B cell (primary cell): ENCODE measurements around the gene C2CD4C. TPM values are rescaled to one million over a fixed set of nuclear protein-coding genes. Genes with fewer than 3 reads are reported as not detected.
"Not testable (repeated sequence)": the region's sequence is repeated elsewhere in the genome, so short reads cannot be mapped to it uniquely, and the experiment has no call there.

Source experiments
- ATAC-seq: fragments of 200-7000 bp; cut with Tn5 transposase; one replicate; pipeline ENCODE4 v1.10.0; 2021; ENCODE audit warnings: low read depth, mild to moderate bottlenecking, moderate number of reproducible peaks, moderate library complexity
- CTCF ChIA-PET: fragments of 350-600 bp; sonication (Branson Sonifier 250); formaldehyde crosslinking; loops from one replicate; lab custom pipeline; 2021; ENCODE audit warnings: antibody characterized with exemption, inconsistent platforms; lab: Charles Lee
- POLR2A ChIA-PET: fragments of 350-600 bp; sonication (Branson Sonifier 250); formaldehyde crosslinking; loops from one replicate; lab custom pipeline; 2021; ENCODE audit warnings: antibody characterized with exemption; lab: Charles Lee
- DNase-seq: peaks from one replicate; pipeline ENCODE4 v3.0.0; 2013
- H2AFZ ChIP-seq: 2 replicates; pipeline ENCODE4 v1.6.1; 2012; ENCODE audit warnings: mild to moderate bottlenecking, low read depth, low read length; ENCODE audit not compliant: insufficient read depth, poor library complexity, severe bottlenecking
- H3K27ac ChIP-seq, 2 donors: 1 replicate in 1 of 2; 2 replicates in 1 of 2; pipeline ENCODE4 v1.5.1; 2012 to 2013; ENCODE audit warnings: low read length in 2 of 2, mild to moderate bottlenecking in 2 of 2, moderate library complexity in 1 of 2
- H3K27me3 ChIP-seq, 4 experiments: fragments of 200-600 bp in 1 of 4; sonication (generic) in 1 of 4; replicated peaks in 1 of 4; 1 replicate in 2 of 4; 2 replicates in 2 of 4; pipeline versions ENCODE4 v1.6.1 to v1.7.0; 2013 to 2016; ENCODE audit warnings: low read length in 3 of 4, mild to moderate bottlenecking in 2 of 4, mixed read lengths in 1 of 4, moderate library complexity in 1 of 4; ENCODE audit not compliant: insufficient read depth in 4 of 4, control insufficient read depth in 3 of 4; ENCODE audit errors: control extremely low read depth in 1 of 4
- H3K36me3 ChIP-seq, 2 experiments: replicated peaks in 1 of 2; 1 replicate in 1 of 2; 2 replicates in 1 of 2; pipeline versions ENCODE4 v1.6.1 to v1.7.1; 2013; ENCODE audit warnings: low read length in 1 of 2; ENCODE audit not compliant: insufficient read depth in 2 of 2, control insufficient read depth in 1 of 2; ENCODE audit errors: control extremely low read depth in 1 of 2, extremely low read depth in 1 of 2
- H3K4me1 ChIP-seq, 2 donors: fragments of 200-600 bp in 1 of 2; sonication (generic) in 1 of 2; 1 replicate in 1 of 2; 2 replicates in 1 of 2; pipeline versions ENCODE4 v1.5.1 to v1.6.1; 2013 to 2017; ENCODE audit warnings: low read length in 2 of 2; ENCODE audit not compliant: control insufficient read depth in 2 of 2, insufficient read depth in 2 of 2
- H3K4me2 ChIP-seq: replicated peaks from 2 replicates; pipeline ENCODE3; 2012; ENCODE audit warnings: mild to moderate bottlenecking, low read depth, low read length; ENCODE audit not compliant: poor library complexity, severe bottlenecking
- H3K4me3 ChIP-seq, 5 experiments: fragments of 200-600 bp in 1 of 5; sonication (generic) in 1 of 5; 1 replicate in 3 of 5; 2 replicates in 2 of 5; pipeline versions ENCODE4 v1.5.1 to v1.7.0; 2011 to 2016; ENCODE audit warnings: low read length in 4 of 5, mild to moderate bottlenecking in 4 of 5, low read depth in 2 of 5, control low read depth in 1 of 5, moderate library complexity in 1 of 5; ENCODE audit not compliant: insufficient read depth in 1 of 5; ENCODE audit errors: control extremely low read depth in 1 of 5, extremely low read depth in 1 of 5
- H3K79me2 ChIP-seq: fragments of 200-600 bp; sonication (generic); one replicate; pipeline ENCODE4 v1.6.0; 2016; ENCODE audit warnings: low read length; ENCODE audit not compliant: control insufficient read depth, insufficient read depth
- H3K9ac ChIP-seq: fragments of 200-600 bp; sonication (generic); 2 replicates; pipeline ENCODE4 v1.6.1; 2017; ENCODE audit warnings: mild to moderate bottlenecking, low read length, moderate library complexity
- H3K9me3 ChIP-seq, 3 donors: one replicate each; pipeline versions ENCODE4 v1.6.1 to v1.7.1; 2013; ENCODE audit warnings: low read length in 2 of 3; ENCODE audit not compliant: control insufficient read depth in 2 of 3, insufficient read depth in 1 of 3; ENCODE audit errors: control extremely low read depth in 1 of 3
- H4K20me1 ChIP-seq: 2 replicates; pipeline ENCODE4 v1.6.0; 2012; ENCODE audit warnings: mild to moderate bottlenecking, low read length; ENCODE audit not compliant: insufficient read depth, control insufficient read depth, poor library complexity, severe bottlenecking
- H3K27ac Mint-ChIP-seq: one replicate; pipeline ENCODE4 v1.8.0; 2021; ENCODE audit warnings: mixed read lengths
- H3K27me3 Mint-ChIP-seq: one replicate; pipeline ENCODE4 v1.8.0; 2021; ENCODE audit warnings: mixed read lengths
- H3K4me1 Mint-ChIP-seq: one replicate; pipeline ENCODE4 v1.8.0; 2021; ENCODE audit warnings: mixed read lengths
- H3K4me3 Mint-ChIP-seq: one replicate; pipeline ENCODE4 v1.8.0; 2021; ENCODE audit warnings: mixed read lengths
- H3K9me3 Mint-ChIP-seq: one replicate; pipeline ENCODE4 v1.8.0; 2022; ENCODE audit warnings: mixed read lengths; ENCODE audit not compliant: insufficient read depth
- CTCF ChIP-seq: fragments of 200-600 bp; IDR thresholded peaks from one replicate; pipeline ENCODE4 v1.8.0; 2022; ENCODE audit warnings: antibody characterized with exemption, mild to moderate bottlenecking
- EZH2 ChIP-seq: IDR thresholded peaks from 2 replicates; pipeline ENCODE4 v1.6.1; 2012; ENCODE audit warnings: borderline replicate concordance, low read depth, mild to moderate bottlenecking, moderate library complexity, low read length; ENCODE audit not compliant: insufficient read depth, poor library complexity, severe bottlenecking
- WGBS: methylation state at CpG from one replicate; pipeline ENCODE4 v1.1.5; 2013; ENCODE audit warnings: missing lambda C conversion rate; ENCODE audit not compliant: insufficient coverage; 5-methylcytosine and 5-hydroxymethylcytosine counted together
- intact Hi-C: fragments of 100-400 bp; cut with micrococcal nuclease; formaldehyde crosslinking; loops from one replicate; pipeline ENCODE4 v1.10.0; 2022
- polyA plus RNA-seq: library from polyadenylated mRNA; depleted of rRNA; stranded (reverse); fragments of >200 nt; gene quantifications from 2 replicates; pipeline ENCODE4 v1.2.3, GENCODE V29; 2012
- total RNA-seq, 2 donors: library from RNA; stranded (reverse); fragments of 120-200 nt in 1 of 2; gene quantifications; 1 replicate in 1 of 2; 2 replicates in 1 of 2; pipeline versions ENCODE4 v1.2.3 to v1.2.4, GENCODE V29; 2013 to 2022

C2CD4C gene
- total and polyA plus RNA-seq, 2 donors (not counting 1 experiment from before 2014, with no cell fraction given): not detected

- H3K4me3 ChIP-seq: no peak overlapping the region
- intact Hi-C loops: no loop called here
- Mint-ChIP-seq H3K9me3 (no peaks in the 10 kb centered on the region), H3K4me3 (no peak overlapping the region), H3K27ac (no peak overlapping the region), H3K27me3 (no peaks in the 10 kb centered on the region), H3K4me1 (no peaks in the 10 kb centered on the region)
- TF ChIP-seq CTCF: no peak
- TF ChIP-seq EZH2: no peak
- H3K9me3 ChIP-seq: peaks cover 0 to 24% (median 0%) of the 10 kb centered on the region in 3 donors
- H3K9ac ChIP-seq: no peak overlapping the region
- 98% methylated on average over 14 of the region's 15 CpGs for WGBS
- no peaks in the 10 kb centered on the region for H3K79me2 ChIP-seq
- H3K4me1 ChIP-seq: no peaks in the 10 kb centered on the region
- no peak overlapping the region for H3K4me2 ChIP-seq
- ATAC-seq: no peak
- H4K20me1 ChIP-seq: no peaks in the 10 kb centered on the region
- POLR2A ChIA-PET: no interaction called here
- H3K27me3 ChIP-seq: no peaks in the 10 kb centered on the region
- DNase-seq: no peak
- H3K27ac ChIP-seq: no peak overlapping the region
- no peaks in the 10 kb centered on the region for H3K36me3 ChIP-seq
- CTCF ChIA-PET: no interaction called here
- no peak overlapping the region for H2AFZ ChIP-seq
Observed at GRCh38 chr19:428149-428548, 19.2 kb upstream of the C2CD4C start.

GRCh38 chr19:427675-428074 is 18.7 kb upstream of the C2CD4C start:
- 38% methylated on average over 10 of the region's 19 CpGs for WGBS
- H3K79me2 ChIP-seq, DNase-seq, H3K4me3 ChIP-seq, CTCF ChIA-PET, H4K20me1 ChIP-seq, H3K36me3 ChIP-seq, ATAC-seq, H3K27me3 ChIP-seq, intact Hi-C loops, POLR2A ChIA-PET, H3K9ac ChIP-seq, H3K4me3 Mint-ChIP-seq, H3K27ac Mint-ChIP-seq, H3K4me1 ChIP-seq, H2AFZ ChIP-seq, H3K27ac ChIP-seq, H3K4me1 Mint-ChIP-seq, H3K4me2 ChIP-seq, H3K27me3 Mint-ChIP-seq, H3K9me3 Mint-ChIP-seq: not testable (repeated sequence)
- peaks cover 0 to 24% (median 0%) of the 10 kb centered on the region in 3 donors for H3K9me3 ChIP-seq
